Ascending aorta (tissue), 2 donors: ENCODE results near the gene KRTAP10-6. TPM values are rescaled to one million over a fixed set of nuclear protein-coding genes. Genes with fewer than 3 reads are reported as not detected.

Experiments used
- DNase-seq, 2 donors: peaks; one replicate each; pipeline ENCODE4 v3.0.0-alpha.2; 2019; ENCODE audit warnings: low spot score in 2 of 2
- H3K27ac ChIP-seq, 2 donors: fragments of 200-600 bp; sonication (generic); one replicate each; pipeline ENCODE4 v1.5.1; 2016 to 2017; ENCODE audit warnings: mild to moderate bottlenecking in 1 of 2
- H3K27me3 ChIP-seq: fragments of 200-600 bp; sonication (generic); one replicate; pipeline ENCODE4 v1.5.1; 2017
- H3K36me3 ChIP-seq, 2 donors: fragments of 200-600 bp; sonication (generic); one replicate each; pipeline ENCODE4 v1.5.1; 2016
- H3K4me1 ChIP-seq, 2 donors: fragments of 200-600 bp; sonication (generic); one replicate each; pipeline ENCODE4 v1.5.1; 2016 to 2017; ENCODE audit warnings: mild to moderate bottlenecking in 1 of 2
- H3K4me3 ChIP-seq, 2 donors: fragments of 200-600 bp; sonication (generic); one replicate each; pipeline ENCODE4 v1.5.1; 2016 to 2017; ENCODE audit warnings: mild to moderate bottlenecking in 1 of 2
- H3K9me3 ChIP-seq, 2 donors: fragments of 200-600 bp; sonication (generic); one replicate each; pipeline ENCODE4 v1.5.1; 2016
- CTCF ChIP-seq, 3 experiments: fragments of 200-600 bp in 2 of 3; fragments of 450-650 bp in 1 of 3; sonication (generic) in 2 of 3; IDR thresholded peaks; one replicate each; pipeline ENCODE4 v1.5.1; 2016 to 2019; ENCODE audit warnings: antibody characterized with exemption in 3 of 3, mild to moderate bottlenecking in 1 of 3, moderate library complexity in 1 of 3
- intact Hi-C: fragments of 100-400 bp; cut with DNase I; formaldehyde crosslinking; loops from one replicate; pipeline ENCODE4 v1.15.1; 2023
- total RNA-seq: library from RNA; depleted of rRNA; stranded (reverse); fragments of >200 nt; gene quantifications from one replicate; pipeline ENCODE4 v1.1.0, GENCODE V29; 2016

KRTAP10-6 gene
- total RNA-seq, 1 donor from 2014 or later, result not detected

GRCh38 chr21:44557491-44558328 is 34.6 kb downstream of the KRTAP10-6 start:
- peaks cover 0 to 8% of the 10 kb centered on the region in 2 donors for H3K9me3 ChIP-seq
- no peak for TF ChIP-seq CTCF (IDR thresholded peaks at IDR 0.05)
- H3K36me3 ChIP-seq, result no peaks in the 10 kb centered on the region
- H3K4me1 ChIP-seq, result no peaks in the 10 kb centered on the region
- no peaks in the 10 kb centered on the region for H3K27me3 ChIP-seq
- intact Hi-C loops, result no loop called here
- H3K27ac ChIP-seq, result no peak overlapping the region
- no peak overlapping the region for H3K4me3 ChIP-seq
- no peak for DNase-seq

- no peak for TF ChIP-seq CTCF (IDR thresholded peaks at IDR 0.05)
- H3K9me3 ChIP-seq, result no peaks in the 10 kb centered on the region
- H3K4me1 ChIP-seq, result no peaks in the 10 kb centered on the region
- no peaks in the 10 kb centered on the region for H3K36me3 ChIP-seq
- no peak overlapping the region for H3K27ac ChIP-seq
- H3K4me3 ChIP-seq, result no peak overlapping the region
- intact Hi-C loops, result no loop called here
- no peaks in the 10 kb centered on the region for H3K27me3 ChIP-seq
- no peak for DNase-seq
These were observed 35.4 kb downstream of the KRTAP10-6 start for GRCh38 chr21:44556879-44557278.

GRCh38 chr21:44555200-44555875 is 37.0 kb downstream of the KRTAP10-6 start:
- intact Hi-C loops, result no loop called here
- DNase-seq, result no peak
- Histone ChIP-seq H3K27ac (no peak overlapping the region), H3K27me3 (no peaks in the 10 kb centered on the region), H3K36me3 (no peaks in the 10 kb centered on the region), H3K4me1 (no peaks in the 10 kb centered on the region), H3K9me3 (no peaks in the 10 kb centered on the region), H3K4me3 (no peak overlapping the region)
- TF ChIP-seq CTCF (IDR thresholded peaks at IDR 0.05), result no peak

DNA sequence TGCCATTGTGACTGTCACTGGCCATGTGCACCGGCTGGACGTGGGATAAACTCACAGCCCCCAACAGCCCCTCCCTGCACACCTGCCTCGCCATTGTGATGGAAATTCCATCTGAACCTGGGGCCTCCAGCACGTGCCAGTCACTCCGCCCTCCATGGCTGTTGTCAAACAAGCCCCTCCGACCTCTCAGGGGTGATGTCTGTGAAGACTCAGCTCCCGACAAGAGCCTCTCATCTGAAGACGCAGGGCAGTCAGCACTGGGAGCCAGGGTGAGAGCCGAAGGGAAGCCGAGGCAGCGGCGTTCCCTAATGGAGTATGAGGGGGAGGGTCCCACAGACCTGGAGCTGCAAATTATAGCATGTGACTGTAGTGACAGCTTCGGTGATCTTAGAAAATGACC is 39.6 kb downstream of the KRTAP10-6 start:
- Histone ChIP-seq H3K4me3 (no peak overlapping the region), H3K27me3 (no peaks in the 10 kb centered on the region), H3K4me1 (no peaks in the 10 kb centered on the region), H3K9me3 (no peaks in the 10 kb centered on the region), H3K36me3 (no peaks in the 10 kb centered on the region), H3K27ac (no peak overlapping the region)
- DNase-seq, result no peak
- no peak for TF ChIP-seq CTCF (IDR thresholded peaks at IDR 0.05)
- intact Hi-C loops, result no loop called here

- H3K4me1 ChIP-seq, result no peaks in the 10 kb centered on the region
- no peak overlapping the region for H3K4me3 ChIP-seq
- no peak overlapping the region for H3K27ac ChIP-seq
- TF ChIP-seq CTCF (IDR thresholded peaks at IDR 0.05), result no peak
- H3K27me3 ChIP-seq, result no peaks in the 10 kb centered on the region
- intact Hi-C loops, result no loop called here
- H3K36me3 ChIP-seq, result no peaks in the 10 kb centered on the region
- no peak for DNase-seq
- H3K9me3 ChIP-seq, result peaks cover 0 to 2% of the 10 kb centered on the region in 2 donors
These were observed 40.2 kb downstream of the KRTAP10-6 start for GRCh38 chr21:44552136-44552535.
